Measurements from ENCODE around the gene SLC17A4. TPM values are rescaled to one million over a fixed set of nuclear protein-coding genes. Genes with fewer than 3 reads are reported as not detected.

Gene SLC17A4
- total RNA-seq, 1 experiment from 2014 or later = not detected

DNA sequence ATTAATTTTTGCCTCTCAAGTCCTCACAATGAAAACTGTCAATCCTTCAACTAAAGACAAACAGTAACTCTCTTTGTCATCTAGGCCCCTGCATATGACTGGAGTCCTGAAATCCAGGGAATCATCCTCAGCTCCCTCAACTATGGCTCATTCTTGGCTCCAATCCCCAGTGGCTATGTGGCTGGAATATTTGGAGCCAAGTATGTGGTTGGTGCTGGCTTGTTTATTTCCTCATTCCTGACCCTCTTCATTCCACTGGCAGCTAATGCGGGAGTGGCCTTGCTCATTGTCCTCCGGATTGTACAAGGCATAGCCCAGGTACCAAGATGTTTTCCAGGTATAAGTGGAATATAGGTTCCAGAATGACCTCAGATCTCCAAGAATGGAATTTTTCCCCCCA, 15.4 kb downstream of the SLC17A4 start:
- Mint-ChIP-seq H3K27ac (ENCODE audit: low read depth, unreplicated experiment) (no peak overlapping the region), H3K9me3 (ENCODE audit: unreplicated experiment) (no peaks in the 10 kb centered on the region), H3K27me3 (ENCODE audit: insufficient read depth, unreplicated experiment) (peaks cover 14% of the 10 kb centered on the region), H3K4me1 (ENCODE audit: insufficient read depth, unreplicated experiment) (no peaks in the 10 kb centered on the region), H3K36me3 (ENCODE audit: insufficient read depth, unreplicated experiment) (no peaks in the 10 kb centered on the region), H3K4me3 (ENCODE audit: unreplicated experiment) (no peak overlapping the region)
- intact Hi-C loops (cut with micrococcal nuclease) = no loop called here
- CTCF ChIA-PET = no interaction called here
- BruUV-seq (replicated peaks) = no TSS peak
- DNase-seq (ENCODE audit: unreplicated experiment) = peak; percentile 33
- TF ChIP-seq, protein P1, sequence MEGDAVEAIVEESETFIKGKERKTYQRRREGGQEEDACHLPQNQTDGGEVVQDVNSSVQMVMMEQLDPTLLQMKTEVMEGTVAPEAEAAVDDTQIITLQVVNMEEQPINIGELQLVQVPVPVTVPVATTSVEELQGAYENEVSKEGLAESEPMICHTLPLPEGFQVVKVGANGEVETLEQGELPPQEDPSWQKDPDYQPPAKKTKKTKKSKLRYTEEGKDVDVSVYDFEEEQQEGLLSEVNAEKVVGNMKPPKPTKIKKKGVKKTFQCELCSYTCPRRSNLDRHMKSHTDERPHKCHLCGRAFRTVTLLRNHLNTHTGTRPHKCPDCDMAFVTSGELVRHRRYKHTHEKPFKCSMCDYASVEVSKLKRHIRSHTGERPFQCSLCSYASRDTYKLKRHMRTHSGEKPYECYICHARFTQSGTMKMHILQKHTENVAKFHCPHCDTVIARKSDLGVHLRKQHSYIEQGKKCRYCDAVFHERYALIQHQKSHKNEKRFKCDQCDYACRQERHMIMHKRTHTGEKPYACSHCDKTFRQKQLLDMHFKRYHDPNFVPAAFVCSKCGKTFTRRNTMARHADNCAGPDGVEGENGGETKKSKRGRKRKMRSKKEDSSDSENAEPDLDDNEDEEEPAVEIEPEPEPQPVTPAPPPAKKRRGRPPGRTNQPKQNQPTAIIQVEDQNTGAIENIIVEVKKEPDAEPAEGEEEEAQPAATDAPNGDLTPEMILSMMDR (IDR thresholded peaks at IDR 0.05; ENCODE audit: unreplicated experiment) = no peak
- POLR2A ChIA-PET = no interaction called here

DNA sequence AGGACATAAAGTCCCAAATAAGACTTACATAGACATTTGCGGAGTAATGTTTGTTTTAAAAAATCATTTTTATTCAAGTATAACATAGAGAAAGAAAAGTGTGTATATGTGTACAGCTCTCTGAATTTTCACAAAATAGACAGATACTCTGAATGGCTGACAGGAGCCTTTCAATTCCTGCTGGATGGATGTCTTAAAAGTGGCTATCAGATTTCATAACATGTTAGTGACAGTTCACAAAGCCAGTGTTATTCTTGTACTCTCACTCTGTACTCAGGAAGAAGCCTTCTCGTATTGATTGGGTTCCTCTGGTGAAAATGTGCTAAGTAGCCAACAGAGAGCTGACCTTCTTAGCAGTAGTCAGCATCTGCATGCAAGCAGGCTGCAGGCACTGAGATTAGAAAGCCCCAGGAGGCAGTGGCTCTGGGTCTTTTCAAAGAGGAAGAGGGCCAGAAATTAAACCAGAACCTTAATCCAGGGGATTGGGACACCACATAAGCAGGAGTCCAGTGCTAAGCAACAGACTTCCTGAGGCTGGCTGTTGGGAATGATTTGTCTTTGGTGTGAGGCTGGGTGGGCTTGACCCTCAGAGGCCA, 19.7 kb downstream of the SLC17A4 start:
- no peak overlapping the region for H3K4me3 Mint-ChIP-seq (ENCODE audit: unreplicated experiment)
- no TSS peak for BruUV-seq (replicated peaks)
- POLR2A ChIA-PET = no interaction called here
- CTCF ChIA-PET = no interaction called here
- intact Hi-C loops (cut with micrococcal nuclease) = no loop called here
- no peaks in the 10 kb centered on the region for H3K36me3 Mint-ChIP-seq (ENCODE audit: insufficient read depth, unreplicated experiment)
- H3K27me3 Mint-ChIP-seq (ENCODE audit: insufficient read depth, unreplicated experiment) = peaks cover 11% of the 10 kb centered on the region
- no peaks in the 10 kb centered on the region for H3K9me3 Mint-ChIP-seq (ENCODE audit: unreplicated experiment)
- H3K27ac Mint-ChIP-seq (ENCODE audit: low read depth, unreplicated experiment) = no peak overlapping the region
- no peak for DNase-seq (ENCODE audit: unreplicated experiment)
- H3K4me1 Mint-ChIP-seq (ENCODE audit: insufficient read depth, unreplicated experiment) = no peaks in the 10 kb centered on the region
- TF ChIP-seq, protein P1 (IDR thresholded peaks at IDR 0.05; ENCODE audit: unreplicated experiment) = no peak

DNA sequence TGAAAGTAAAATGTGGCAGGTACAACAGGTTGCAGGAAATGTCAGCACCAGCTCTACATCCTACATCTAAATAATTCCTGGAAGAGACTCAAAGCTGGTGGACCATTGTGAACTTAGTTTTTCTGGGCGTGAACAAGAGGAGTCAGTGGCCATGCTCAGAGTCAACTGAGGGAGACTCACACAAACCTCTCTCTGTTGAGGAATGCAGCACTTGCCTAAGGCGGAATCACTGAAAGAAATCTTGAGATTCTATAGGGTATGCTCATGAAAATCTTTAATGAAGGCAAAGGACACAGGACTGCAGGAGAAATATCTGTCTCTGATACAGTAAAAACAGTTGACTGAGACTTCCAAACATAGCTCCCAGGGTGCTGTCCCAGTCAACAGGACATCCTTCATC, 22.5 kb downstream of the SLC17A4 start:
- peaks cover 11% of the 10 kb centered on the region for H3K27me3 Mint-ChIP-seq (ENCODE audit: insufficient read depth, unreplicated experiment)
- TF ChIP-seq, protein P1 (IDR thresholded peaks at IDR 0.05; ENCODE audit: unreplicated experiment) = no peak
- no peak for DNase-seq (ENCODE audit: unreplicated experiment)
- no peaks in the 10 kb centered on the region for H3K36me3 Mint-ChIP-seq (ENCODE audit: insufficient read depth, unreplicated experiment)
- H3K4me1 Mint-ChIP-seq (ENCODE audit: insufficient read depth, unreplicated experiment) = no peaks in the 10 kb centered on the region
- ChIA-PET CTCF (no interaction called here), POLR2A (no interaction called here)
- H3K4me3 Mint-ChIP-seq (ENCODE audit: unreplicated experiment) = no peak overlapping the region
- no TSS peak for BruUV-seq (replicated peaks)
- intact Hi-C loops (cut with micrococcal nuclease) = no loop called here
- no peaks in the 10 kb centered on the region for H3K9me3 Mint-ChIP-seq (ENCODE audit: unreplicated experiment)
- H3K27ac Mint-ChIP-seq (ENCODE audit: low read depth, unreplicated experiment) = no peak overlapping the region

DNA sequence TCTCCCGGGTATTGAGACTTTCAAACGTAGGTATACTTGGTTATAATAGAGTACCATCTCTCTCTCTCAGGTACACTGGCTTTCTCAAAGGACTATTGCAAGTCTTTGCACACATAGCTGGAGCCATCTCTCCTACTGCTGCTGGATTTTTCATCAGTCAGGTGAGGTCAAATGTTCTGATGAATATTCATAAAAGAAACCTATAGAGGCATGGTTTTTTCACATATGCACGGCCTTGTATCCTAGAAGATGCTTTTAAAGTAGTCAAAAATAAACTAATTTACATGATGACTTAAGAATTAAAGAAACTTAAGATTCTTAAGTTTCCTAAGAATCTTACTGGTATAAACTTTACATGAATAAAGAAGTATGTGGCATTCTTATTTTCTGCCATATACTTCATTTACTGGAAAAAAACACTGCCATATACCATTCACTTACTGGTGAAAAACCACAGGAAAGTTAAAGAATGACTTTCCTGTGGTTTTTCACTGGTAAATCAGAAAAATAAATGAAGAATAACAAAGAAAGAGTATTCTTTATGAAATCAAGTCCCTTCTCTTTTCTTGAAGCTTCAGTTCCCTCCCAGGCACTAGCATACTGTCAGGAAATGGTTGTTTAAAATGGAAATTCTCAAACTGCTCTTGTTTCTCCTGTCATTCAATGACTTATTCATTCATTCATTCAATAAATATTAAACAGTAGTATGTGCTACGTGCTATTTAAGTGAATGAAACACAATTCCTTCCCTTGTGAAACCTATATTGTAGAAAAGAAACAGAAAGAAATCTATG, 23.5 kb downstream of the SLC17A4 start:
- peaks cover 11% of the 10 kb centered on the region for H3K27me3 Mint-ChIP-seq (ENCODE audit: insufficient read depth, unreplicated experiment)

More for the DNA sequence above, 23.5 kb downstream of the SLC17A4 start:
- H3K4me1 Mint-ChIP-seq (ENCODE audit: insufficient read depth, unreplicated experiment) = no peaks in the 10 kb centered on the region
- H3K4me3 Mint-ChIP-seq (ENCODE audit: unreplicated experiment) = no peak overlapping the region
- TF ChIP-seq, protein P1 (IDR thresholded peaks at IDR 0.05; ENCODE audit: unreplicated experiment) = no peak
- H3K36me3 Mint-ChIP-seq (ENCODE audit: insufficient read depth, unreplicated experiment) = no peaks in the 10 kb centered on the region
- ChIA-PET CTCF (no interaction called here), POLR2A (no interaction called here)
- H3K9me3 Mint-ChIP-seq (ENCODE audit: unreplicated experiment) = no peaks in the 10 kb centered on the region
- BruUV-seq (replicated peaks) = no TSS peak
- intact Hi-C loops (cut with micrococcal nuclease) = no loop called here
- H3K27ac Mint-ChIP-seq (ENCODE audit: low read depth, unreplicated experiment) = no peak overlapping the region
- no peak for DNase-seq (ENCODE audit: unreplicated experiment)
